GM12865 (cell line): ENCODE measurements around the gene GORAB.

ENCODE experiments used
- DNase-seq: peaks from one replicate; pipeline ENCODE4 v3.0.0; 2010; ENCODE audit warnings: low read depth
- H3K4me3 ChIP-seq: 2 replicates; pipeline ENCODE4 v1.5.1; 2011; ENCODE audit warnings: mild to moderate bottlenecking, low read depth, low read length, control low read depth
- CTCF ChIP-seq: IDR thresholded peaks from 2 replicates; pipeline ENCODE4 v1.5.1; 2011; ENCODE audit warnings: low read length, control low read depth, low read depth, inconsistent platforms; ENCODE audit not compliant: insufficient read depth; ENCODE audit errors: missing control alignments

The GORAB gene

DNA sequence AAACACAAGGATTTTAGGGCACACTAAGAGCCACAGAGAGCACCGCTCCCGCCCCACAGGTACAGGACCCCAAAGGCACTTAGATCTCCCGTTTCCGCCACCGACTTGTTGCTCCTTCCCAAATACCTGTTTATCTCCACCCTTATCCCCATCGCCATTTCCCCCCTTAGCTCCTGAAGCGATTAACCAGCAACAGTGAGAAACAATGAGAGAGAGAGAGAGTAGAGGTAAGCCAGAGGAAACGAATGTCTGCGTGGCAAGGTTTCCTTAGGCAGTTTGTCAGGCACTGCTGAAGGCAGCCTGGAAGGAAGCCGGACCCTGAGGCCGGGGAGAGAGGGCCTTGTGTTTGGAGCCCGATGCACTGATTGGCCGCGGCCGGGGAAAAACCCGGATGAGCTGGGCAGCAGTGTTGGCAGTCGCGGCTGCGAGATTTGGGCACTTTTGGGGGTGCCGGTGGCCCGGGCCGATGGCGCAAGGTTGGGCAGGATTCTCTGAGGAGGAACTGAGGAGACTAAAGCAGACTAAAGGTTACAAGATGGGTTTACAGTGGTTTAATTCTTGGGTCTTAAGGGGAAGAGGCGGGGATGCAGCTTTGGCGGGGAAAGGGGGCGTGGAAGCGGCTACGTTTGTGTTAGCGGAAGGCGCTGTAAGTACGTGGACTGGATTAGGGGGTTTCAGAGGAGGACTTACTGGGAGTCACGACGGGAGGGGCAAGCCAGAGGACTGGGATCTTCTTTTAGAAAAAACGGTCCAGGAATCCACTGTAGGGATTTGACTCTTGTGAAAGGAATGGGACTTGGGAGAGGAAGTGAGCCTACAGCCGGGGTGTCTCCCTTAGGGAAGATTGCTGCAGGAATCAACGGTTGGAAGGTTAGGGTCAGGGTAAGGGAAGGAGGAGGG lies at the start of gene GORAB:
Gene GORAB, plus strand, starts transcription at position 409 of the 900 bp plus-strand sequence. Its CDS starts 58 bp downstream, at position 467.
- DNase-seq: peak; percentile 95
- no peak for TF ChIP-seq CTCF
- H3K4me3 ChIP-seq: peak within 1 kb of the TSS; percentile 58

- TF ChIP-seq CTCF: no peak
- H3K4me3 ChIP-seq: no peak overlapping the region
- no peak for DNase-seq
Measured at GRCh38 chr1:170483051-170483450, 48.9 kb upstream of the GORAB start.

GRCh38 chr1:170487503-170487902 lies 44.5 kb upstream of the GORAB start:
- no peak overlapping the region for H3K4me3 ChIP-seq
- TF ChIP-seq CTCF: no peak
- DNase-seq: no peak

DNA sequence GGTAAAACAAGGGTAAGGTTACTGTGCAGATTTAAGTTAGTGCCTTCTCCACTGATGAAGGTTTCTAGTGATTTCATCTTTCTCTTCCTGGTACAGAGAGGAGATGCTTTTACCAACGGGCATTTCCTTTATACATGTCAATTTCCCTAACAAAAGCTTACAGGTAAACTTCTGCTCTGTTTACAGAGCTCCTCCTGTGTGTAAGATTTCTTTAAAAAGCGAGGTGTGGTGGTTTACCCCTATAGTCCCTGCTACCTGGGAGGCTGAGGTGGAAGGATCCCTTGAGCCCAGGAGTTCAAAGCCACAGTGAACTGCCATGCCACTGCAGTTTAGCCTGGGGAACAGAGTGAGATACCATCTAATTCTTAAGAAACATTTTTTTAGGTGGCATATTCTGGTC lies 40.7 kb upstream of the GORAB start:
- H3K4me3 ChIP-seq: no peak overlapping the region
- TF ChIP-seq CTCF: no peak
- DNase-seq: no peak

DNA sequence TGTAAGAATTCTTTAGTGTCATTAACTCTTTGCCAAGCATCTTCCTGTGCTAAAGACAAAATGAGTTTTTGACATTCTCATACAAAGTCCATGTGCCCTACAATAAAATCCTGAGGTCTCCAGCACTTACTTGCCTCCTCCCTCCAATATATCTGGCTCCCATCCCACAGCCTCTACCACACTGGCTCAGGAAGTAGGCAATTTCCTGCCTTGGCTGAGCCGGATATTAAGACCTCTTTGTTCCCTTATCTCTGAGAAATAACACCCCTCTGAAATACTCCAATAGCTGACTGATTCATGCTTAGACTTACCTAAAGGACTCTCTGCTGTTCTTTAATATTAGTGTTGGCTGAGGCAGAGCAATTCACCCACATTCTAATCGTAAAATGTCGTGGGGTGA lies 37.6 kb upstream of the GORAB start:
- DNase-seq: no peak
- H3K4me3 ChIP-seq: no peak overlapping the region
- no peak for TF ChIP-seq CTCF

GRCh38 chr1:170495006-170495405 lies 37.0 kb upstream of the GORAB start:
- no peak overlapping the region for H3K4me3 ChIP-seq
- TF ChIP-seq CTCF: no peak
- DNase-seq: no peak
